Liver (tissue), 3 donors: ENCODE data around the gene PLEKHA6.

Experiments used
- ATF3 ChIP-seq: IDR thresholded peaks from 2 replicates; pipeline ENCODE4 v1.6.1; 2016; ENCODE audit warnings: antibody characterized with exemption
- CTCF ChIP-seq: fragments of 150-350 bp; IDR thresholded peaks from 2 replicates; pipeline ENCODE4 v1.5.1; 2017; ENCODE audit warnings: improper control_type of control experiment, low read depth, low read length; ENCODE audit not compliant: missing input control
- FOXA2 ChIP-seq: IDR thresholded peaks from 2 replicates; pipeline ENCODE4 v1.6.1; 2016; ENCODE audit warnings: antibody characterized with exemption
- GABPA ChIP-seq, 2 donors: IDR thresholded peaks in 1 of 2; conservative IDR thresholded peaks in 1 of 2; 2 replicates each; pipeline ENCODE4 v1.6.1; 2016; ENCODE audit warnings: antibody characterized with exemption in 2 of 2, mild to moderate bottlenecking in 1 of 2, moderate library complexity in 1 of 2
- HNF4A ChIP-seq, 2 donors: conservative IDR thresholded peaks; 2 replicates each; pipeline ENCODE4 v1.6.1; 2016; ENCODE audit warnings: antibody characterized with exemption in 2 of 2, mild to moderate bottlenecking in 2 of 2
- JUND ChIP-seq, 2 donors: IDR thresholded peaks; 2 replicates each; pipeline ENCODE4 v1.6.1; 2016; ENCODE audit warnings: antibody characterized with exemption in 2 of 2
- NR2F2 ChIP-seq: IDR thresholded peaks from 2 replicates; pipeline ENCODE4 v1.6.1; 2016; ENCODE audit warnings: antibody characterized with exemption
- RAD21 ChIP-seq, 2 donors: IDR thresholded peaks; 2 replicates each; pipeline ENCODE4 v1.6.1; 2016; ENCODE audit warnings: antibody characterized with exemption in 2 of 2, mild to moderate bottlenecking in 2 of 2
- REST ChIP-seq: IDR thresholded peaks from 2 replicates; pipeline ENCODE4 v1.6.1; 2016; ENCODE audit warnings: antibody characterized with exemption, mild to moderate bottlenecking
- RXRA ChIP-seq, 2 donors: IDR thresholded peaks; 2 replicates each; pipeline ENCODE4 v1.6.1; 2017 to 2018; ENCODE audit warnings: antibody characterized with exemption in 2 of 2, mild to moderate bottlenecking in 1 of 2
- TAF1 ChIP-seq: conservative IDR thresholded peaks from 2 replicates; pipeline ENCODE4 v1.6.1; 2016; ENCODE audit warnings: antibody characterized with exemption, mild to moderate bottlenecking
- YY1 ChIP-seq: IDR thresholded peaks from 2 replicates; pipeline ENCODE4 v1.6.1; 2016; ENCODE audit warnings: antibody characterized with exemption, mild to moderate bottlenecking
- TF ChIP-seq, protein P1 (sequence below): IDR thresholded peaks from 2 replicates; pipeline ENCODE4 v1.6.1; 2016; ENCODE audit warnings: antibody characterized with exemption
- donor health status: healthy.
- donor health status: healthy.

DNA sequence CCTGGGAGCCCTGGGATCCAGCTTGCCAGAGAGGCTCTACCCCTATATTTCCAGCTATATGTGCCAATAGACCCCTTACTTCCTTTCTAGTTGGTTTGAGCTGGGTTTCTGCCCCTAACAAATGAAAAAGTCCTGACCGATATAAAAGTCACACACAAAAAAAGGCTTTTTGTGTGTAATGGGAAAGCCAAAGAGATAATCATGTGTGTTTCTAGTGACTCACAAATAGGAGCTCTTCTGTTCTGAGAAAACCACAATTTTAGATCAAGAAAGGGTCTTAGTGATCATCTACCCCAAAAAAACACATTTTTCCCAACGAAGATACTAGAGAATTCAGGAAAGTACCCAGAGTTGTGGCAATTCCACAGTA, 23.0 kb upstream of the PLEKHA6 start:
- TF ChIP-seq CTCF (no peak), FOXA2 (no peak), REST (no peak), TAF1 (no peak), ATF3 (no peak), NR2F2 (no peak), GABPA (IDR thresholded peaks at IDR 0.05 in 1 of 2, conservative IDR thresholded peaks at IDR 0.05 in 1 of 2) (no peak), RXRA (IDR thresholded peaks at IDR 0.05) (no peak), YY1 (no peak), JUND (IDR thresholded peaks at IDR 0.05) (no peak), RAD21 (IDR thresholded peaks at IDR 0.05) (no peak), HNF4A (conservative IDR thresholded peaks at IDR 0.05) (no peak)
- TF ChIP-seq, protein P1, sequence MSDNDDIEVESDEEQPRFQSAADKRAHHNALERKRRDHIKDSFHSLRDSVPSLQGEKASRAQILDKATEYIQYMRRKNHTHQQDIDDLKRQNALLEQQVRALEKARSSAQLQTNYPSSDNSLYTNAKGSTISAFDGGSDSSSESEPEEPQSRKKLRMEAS, result no peak
